HG03066 (cell line): Measurements from ENCODE around the gene RAB30.
"Not testable (repeated sequence)": the region's sequence is repeated elsewhere in the genome, so short reads cannot be mapped to it uniquely, and the experiment has no call there.

Experiments used
- ATAC-seq: cut with Tn5 transposase; IDR thresholded peaks from one replicate; pipeline ENCODE4 v1.9.1; 2021; ENCODE audit warnings: low read depth; ENCODE audit not compliant: unreplicated experiment

Gene RAB30

DNA sequence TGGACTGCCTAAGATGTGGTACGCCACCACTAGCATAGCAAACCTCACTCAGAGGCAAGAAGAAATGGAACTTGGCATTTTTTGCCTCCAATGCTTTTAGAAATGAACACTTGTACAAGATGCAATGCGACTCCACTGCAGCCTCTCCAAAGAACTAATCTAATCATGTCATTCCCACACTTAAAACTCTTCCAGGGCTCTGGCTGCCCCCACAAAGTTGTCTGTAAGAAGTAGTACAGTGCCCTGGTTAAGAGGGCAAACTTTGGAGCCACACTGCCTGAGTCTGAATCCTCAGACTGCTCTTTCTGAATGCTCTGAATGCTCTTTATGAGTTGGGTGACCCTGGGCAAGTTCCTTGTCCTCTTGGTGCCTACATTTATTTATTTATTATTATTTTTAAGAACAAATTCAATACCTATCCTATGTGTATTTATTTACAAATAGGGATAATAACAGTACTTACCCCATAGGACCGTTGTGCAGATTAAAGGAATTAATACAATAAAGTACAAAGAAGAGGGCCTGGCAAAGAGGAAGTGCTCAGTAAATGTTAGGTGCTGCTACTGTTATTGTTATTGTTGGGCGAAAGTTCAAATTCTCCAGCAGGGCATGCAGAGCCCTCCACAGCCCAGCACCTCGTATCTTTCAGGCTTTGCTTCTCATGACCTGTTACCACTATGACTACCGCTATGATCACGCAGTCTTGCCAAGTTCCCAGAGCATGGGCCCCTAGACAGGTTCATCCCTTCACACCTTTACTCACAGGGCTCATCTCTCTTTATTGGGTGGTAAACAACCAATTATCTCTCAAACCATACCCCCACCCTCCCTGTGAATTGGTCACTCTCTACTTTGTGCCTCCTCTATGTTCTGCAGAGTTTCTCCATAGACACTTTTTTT lies 59.3 kb downstream of the RAB30 start:
- ATAC-seq = no peak

DNA sequence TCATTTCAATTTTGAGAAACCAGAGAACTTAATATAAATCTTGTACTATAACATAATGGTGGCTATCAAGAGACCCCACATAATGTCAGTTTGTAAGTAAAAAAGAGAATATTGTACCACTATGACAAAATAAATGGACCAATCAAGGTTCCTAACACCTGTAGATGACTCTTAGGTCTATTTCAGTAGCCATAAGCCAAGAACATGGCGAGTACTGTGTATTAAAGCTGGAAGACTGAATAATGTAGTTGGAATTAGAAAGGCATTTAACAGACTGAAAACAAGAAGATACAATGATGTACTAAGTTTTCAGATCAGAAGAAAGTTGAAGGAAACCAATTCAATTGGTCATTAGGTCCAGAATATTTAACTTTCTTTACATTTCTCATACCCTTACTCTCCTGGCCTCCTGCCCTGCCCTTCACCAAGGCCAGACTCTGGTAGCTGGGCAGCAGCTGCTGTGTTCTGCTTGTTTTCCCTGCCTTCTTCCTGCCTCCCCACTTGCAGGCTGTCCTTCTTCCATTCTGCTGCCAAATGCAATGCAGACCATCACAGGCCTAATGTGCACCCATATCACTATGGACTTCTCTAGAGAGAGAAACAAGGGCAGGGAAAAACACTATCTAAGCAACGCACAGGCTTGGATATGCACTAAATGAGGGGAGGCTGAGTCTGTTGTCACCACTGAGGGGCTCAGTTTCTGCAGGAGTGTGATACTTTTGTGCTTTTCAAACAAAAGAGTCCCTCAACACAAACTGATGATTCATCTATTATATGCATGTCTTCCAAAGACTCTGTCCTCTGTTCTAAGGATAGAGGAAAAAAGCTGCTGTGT lies 60.1 kb downstream of the RAB30 start:
- ATAC-seq = no peak

DNA sequence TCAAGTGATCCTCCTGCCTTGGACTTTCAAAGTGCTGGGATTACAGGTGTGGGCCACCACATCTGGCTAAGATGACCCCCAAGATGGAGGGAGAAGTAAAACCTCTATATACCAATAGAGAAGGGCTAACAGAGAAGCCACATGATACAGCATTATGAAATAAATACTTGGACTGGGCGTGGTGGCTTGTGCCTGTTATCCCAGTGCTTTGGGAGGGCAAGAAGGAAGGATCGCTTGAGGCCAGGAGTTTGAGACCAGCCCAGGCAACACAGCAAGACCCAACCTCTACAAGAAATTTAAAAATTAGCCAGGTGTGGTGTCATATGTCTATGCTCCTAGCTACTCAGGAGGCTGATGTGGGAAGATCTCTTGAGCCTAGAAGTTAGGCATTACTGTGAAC lies 61.7 kb downstream of the RAB30 start:
- ATAC-seq = no peak

DNA sequence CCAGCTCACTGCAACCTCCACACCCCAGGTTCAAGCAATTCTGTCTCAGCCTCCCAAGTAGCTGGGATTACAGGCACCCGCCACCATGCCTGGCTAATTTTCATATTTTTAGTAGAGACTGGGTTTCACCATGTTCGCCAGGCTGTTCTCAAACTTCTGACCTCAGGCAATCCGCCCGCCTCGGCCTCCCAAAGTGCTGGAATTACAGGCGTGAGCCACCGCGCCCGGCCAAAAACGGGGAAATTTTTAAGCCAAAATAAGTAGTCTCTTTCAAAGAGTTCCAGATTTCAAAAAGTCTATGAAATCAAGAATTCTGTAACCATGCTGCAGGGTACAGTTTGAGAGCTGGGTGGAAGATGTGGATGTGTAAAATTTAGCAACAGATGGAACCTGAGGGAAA lies 62.6 kb downstream of the RAB30 start:
- not testable (repeated sequence) for ATAC-seq

DNA sequence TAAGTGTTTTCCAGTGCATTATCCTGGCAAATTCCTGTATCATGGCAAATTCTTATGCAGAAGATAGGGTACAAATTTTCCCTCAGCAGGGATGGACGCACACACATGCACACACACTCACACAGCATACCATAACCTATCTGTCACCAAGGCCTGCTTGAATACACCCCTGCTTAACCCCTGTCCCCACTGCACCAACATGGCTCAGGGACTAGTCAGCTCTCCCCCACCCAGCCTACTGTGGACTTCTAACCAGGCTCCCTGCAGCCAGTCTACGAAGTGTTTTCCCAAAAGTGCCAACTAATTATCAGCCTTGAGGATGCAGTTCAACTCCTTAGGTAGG lies 63.1 kb downstream of the RAB30 start:
- ATAC-seq = no peak

DNA sequence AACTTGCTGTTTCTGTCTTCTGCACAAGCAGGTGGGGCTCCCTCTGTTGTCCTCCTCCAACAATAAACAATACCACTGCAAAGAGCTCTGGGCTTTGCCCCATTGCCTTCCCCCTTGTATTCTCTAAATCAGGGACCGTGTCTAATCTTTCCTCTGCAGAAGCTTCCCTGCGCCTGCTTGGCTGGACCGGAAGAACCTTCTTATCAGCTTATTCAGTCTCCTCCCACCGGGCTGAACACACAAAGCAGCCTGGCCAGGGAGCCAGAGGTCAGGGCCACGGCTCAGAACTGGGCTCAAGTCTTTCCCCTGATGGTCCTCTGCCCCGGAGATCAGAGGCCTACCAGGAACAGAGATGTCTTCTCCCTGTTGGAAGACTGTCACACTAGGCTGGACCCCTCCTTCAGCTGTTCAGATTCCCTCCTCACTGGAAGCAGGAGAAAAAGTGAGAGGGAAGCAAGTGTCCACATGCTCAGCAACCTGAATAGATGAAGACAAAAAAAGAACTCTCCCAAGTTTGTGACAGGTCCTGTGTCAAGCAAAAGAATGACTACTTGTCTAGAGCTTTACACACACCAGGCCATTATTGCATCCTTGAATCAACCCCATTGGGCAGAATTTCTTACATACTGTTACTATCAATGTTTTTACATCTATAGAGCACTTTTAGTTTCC lies 63.7 kb downstream of the RAB30 start:
- peak; percentile 55 for ATAC-seq

DNA sequence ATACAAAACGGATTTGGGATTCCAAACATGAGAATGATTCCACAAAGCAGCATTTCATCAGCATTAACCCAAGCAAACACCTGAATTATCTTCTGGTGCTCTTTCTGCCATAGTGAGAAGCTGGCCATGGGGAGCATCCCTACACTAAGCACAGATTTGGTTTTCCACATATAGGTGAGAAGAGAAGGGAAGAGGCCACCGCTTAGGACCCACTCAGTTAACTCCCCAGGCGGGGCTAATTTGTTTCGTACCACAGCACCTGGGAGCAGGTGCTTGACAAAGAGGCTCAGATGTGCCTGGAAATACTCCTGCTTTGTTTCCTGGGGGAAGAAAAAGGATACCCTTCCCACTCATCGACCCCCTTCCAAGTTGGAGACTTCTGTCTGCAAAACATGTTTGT lies 64.2 kb downstream of the RAB30 start:
- peak; percentile 5 for ATAC-seq

DNA sequence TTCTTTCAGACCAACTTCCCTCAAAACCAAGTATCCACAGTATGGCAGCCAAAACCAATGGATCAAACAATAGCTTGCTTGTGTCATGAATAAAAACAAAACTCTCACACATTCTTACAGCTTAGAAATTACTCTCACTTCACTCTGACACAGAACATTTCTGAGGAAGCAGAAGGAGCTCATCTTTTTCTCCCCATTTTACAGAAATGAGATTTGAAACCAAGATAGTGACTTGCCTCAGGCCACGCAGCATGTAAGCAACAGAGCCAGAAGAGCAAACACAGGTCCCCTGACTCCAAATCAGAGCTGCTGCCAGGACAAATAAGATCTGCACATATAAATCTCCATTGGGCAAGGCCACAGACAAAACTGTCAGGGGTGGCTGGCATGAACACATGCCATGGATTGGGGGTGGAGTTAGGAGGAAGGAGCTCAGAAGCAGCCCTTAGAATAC lies 64.8 kb downstream of the RAB30 start:
- ATAC-seq = peak; percentile 55

DNA sequence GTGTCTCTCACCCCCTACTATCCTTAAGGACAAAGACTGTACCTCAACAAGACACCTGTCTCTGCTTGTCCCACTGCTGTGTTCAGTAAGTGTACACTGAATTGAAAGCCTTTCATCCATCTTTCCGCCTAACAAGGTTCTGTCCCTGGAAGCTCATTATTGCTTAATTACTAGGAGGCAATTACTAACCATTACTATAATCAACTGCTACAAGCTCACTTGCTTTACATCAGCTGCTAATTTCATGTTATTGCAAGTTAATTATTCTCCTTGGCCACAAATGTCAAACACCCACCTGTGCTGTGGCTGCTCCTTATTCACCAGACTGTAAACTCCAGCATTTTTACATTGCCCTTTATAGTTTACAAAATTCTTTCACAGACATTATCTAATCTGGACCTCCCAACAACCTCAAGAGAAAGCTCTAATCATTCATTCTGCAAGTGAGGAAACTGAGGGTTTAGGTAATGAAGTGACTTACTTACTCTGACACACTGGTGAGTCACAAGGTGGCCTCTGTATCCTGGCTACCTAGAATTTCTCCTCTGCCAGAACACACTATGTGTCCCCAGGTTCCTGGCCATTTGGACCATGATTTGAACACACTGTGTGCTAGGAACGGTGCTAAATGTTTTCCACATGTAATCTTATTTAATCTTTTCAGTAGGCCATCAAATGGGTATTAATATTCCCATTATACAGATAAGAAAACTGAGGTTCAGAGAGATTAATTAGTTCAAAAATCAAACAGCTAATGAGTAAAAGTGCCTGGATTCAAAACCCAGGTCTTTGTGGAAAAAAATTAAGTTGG lies 66.7 kb downstream of the RAB30 start:
- no peak for ATAC-seq

DNA sequence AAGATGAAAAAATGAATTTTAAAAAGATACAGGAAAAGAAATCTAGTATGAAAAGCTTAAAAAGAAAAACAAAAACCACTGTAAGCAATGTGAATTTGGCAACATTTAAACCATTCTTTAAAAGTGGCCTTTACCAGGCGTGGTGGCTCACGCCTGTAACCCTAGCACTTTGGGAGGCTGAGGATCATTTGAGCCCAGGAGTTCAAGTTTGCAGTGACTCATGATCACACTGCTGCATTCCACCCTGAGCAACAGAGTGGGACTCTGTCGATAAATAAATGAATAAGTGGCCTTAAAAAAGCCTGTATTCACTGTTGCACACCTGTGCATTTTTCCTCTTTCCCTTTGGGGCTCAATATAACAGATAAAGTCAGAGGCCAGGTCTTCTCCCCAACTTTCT lies 69.2 kb downstream of the RAB30 start:
- ATAC-seq = no peak

DNA sequence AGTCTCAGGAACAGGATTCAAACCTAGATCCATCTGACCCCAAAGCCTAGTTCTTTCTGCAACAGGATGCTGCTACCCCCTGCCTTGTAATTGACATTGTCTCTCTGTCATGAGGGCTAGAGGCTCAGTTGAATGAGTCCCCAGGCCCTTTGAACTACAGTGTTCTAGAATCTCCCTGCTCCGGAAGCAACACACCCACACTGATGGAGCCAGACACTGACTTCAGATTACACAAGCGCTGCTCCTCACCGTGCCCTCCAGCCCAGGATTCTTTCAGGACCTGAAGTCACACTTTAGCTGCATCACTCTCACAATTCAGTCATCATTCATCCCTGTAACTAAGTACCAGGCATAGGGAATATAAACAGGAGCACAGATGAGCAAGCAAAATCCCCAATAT lies 69.6 kb downstream of the RAB30 start:
- no peak for ATAC-seq

DNA sequence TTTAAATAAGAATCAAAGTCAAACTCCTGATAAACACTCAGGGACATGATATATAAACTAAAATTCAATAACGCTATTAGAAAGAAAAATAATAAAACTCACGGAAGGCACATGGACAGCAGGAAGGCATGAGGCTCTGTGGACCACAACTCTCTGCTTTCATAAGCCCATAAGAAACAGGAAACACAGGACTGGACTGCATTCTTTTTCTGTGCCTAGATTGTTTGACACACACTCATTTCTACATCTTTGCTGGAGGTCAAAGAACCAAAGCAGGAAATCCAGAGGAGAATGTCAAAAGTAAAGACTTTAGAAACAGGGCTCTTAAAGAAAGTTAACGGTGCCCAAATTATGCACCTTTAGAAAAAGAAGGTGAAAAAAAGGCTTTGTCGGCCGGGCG lies 71.3 kb downstream of the RAB30 start:
- ATAC-seq = no peak

DNA sequence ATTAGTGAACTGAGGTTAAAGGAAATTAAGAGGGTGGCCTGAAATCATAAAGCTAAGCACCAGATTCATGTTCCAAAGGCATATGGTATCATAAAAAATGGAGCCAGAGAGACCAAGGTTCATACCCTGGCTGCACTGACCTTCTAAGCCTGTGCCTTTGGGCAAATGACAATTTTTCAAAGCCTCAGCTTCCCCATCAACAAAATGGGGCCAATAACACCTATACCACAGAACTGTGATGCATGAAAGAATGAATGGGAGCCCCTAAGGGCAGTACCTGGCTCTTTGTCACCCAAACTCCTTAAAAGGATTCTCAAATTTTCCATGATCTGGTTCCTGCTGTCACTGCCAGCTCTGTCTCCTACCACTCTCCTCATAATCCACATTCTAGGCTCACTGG lies 72.5 kb downstream of the RAB30 start:
- no peak for ATAC-seq

DNA sequence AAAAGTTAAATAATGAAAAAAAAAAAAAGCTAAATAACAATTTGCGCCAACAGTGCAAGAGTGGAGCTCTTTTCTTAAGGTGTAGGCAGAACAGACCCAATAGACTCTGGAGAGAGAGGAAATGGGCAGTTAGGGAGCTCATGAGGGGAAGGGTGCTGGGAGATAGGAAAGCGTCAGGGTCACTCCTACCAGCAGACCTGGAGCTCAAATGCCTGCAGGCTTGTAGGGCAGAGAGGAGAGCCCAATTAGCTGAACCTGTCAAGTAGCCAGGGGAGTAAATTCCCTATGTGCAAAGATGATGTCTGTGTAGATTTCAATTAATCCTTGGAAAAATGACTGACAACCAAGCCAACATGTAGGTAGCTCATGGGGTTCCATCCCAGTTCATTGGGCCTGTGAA lies 73.0 kb downstream of the RAB30 start:
- ATAC-seq = no peak

DNA sequence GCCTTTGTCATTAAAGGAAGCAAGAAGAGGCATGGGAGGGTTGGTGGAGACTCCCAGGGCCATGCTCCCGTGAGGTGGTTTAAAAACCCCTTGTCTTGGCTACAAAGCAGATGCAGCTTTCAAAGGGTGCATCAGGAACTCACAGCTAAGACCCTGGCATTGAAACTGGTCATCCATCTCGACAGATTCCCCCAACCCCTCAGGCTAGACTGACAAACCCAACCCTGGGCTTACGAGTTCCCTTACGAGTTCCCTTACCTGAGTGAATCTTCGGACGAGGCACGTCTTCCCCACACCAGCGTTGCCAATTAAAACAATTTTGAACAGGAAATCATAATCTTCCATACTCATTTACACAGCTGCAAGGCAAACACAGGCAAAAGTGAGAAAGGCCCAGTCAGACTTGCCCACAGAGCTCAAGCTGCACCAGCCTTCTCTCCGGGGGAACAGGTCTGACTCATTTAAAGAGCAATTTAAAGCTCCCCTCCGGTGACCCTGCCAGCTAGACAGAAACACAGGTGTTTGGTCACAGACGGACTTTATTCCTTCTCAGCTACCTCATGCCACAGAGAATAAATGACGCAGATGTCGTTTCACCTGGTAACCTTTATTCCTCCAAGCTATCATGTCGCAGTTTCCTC lies 74.6 kb downstream of the RAB30 start:
- peak; percentile 87 for ATAC-seq

DNA sequence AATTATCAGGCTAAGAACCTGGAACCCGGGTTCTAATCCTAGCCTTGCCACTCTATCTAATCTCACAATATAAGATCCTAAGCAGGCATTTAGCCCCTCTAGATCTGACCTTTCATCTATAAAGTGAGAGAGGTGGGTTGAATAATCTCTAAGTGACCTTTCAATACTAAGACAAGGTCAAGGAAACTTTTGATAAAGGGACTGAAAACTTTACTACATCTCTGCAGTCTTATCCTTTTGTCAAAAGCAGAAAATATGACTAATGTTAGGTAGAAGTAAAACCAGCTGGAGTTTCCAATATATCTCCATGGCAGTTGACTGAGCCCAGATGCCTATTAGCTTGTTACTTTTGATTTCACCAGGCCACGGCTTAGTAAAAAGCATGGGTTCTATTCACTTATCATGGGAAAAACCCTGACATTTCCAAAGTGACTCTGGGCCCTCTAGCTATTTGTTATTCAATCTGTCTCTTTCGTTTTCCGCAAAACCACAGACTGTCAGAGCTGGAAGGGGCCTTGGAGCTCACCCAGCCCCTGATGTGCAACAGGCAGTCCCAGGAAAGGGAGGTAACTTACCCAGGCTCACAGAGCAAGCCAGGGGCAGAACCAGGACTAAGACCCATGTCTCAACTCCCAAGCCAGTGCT lies 75.8 kb downstream of the RAB30 start:
- peak; percentile 35 for ATAC-seq

DNA sequence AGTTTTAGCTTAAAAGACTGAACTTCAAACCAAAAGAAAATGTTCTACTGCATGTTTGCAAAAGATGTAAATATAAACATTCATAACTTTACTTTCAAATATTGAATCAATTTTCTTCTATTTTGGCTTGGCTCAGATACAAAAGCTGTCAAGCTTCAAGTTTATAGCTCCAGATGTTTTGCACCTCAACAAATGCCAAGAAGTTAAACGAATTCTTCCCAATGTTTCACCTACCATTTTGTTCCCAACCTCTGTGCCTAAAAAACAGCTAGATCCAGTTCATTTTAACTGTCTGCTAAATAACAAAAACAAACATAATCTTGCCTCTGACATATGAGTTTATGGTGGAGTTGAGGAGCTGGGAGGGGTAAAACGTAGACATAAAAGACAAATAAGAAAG lies 76.5 kb downstream of the RAB30 start:
- ATAC-seq = no peak

DNA sequence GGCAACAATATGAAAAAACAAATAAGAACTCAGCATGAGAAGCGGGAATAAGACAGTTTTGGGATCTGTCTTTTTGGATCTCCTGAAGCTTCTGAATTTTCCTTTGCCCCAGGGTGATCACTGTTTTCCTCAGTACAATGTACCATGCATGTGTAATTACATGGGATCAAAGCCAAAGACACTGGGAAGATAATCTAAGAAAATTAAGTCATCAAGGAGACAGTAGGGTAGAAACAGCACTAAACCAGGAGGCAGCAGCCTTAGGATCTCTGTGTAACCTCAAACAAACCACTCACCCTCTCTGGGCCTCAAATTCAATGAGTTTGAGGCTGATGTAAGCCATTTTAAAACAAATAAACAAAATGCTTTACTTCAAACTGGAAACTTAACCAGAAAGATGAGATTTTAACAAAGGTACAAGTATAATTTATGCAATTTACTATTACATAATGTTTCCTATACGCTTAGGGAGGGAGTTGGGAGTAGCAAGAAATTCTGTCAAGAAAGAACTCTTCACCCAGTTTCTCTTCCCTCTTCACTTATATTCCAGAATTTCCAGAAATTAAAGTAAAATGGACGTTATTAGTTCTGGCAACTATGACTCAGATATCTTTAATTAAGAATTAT lies 77.0 kb downstream of the RAB30 start:
- no peak for ATAC-seq

DNA sequence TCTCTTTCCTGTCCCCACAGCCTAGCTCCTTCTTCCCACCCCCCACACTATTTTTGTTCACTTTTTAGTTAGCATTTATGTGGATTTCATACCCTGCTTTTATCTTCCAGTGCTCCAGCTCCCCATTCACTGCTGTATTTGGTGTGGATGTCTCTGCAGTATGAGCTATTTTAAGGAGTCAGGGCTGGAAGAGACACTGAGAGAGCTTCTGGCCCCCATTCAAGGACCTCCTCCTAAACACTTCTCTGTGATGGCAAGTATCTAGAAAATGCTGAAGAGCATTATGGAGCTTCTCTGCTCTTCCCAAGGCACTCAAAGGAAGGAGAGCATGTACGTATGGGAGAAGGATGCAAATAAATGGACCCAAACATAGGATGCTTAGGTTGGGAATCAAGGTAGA lies 79.5 kb downstream of the RAB30 start:
- ATAC-seq = no peak
